Measurements from ENCODE around the gene SERPINE1.

The SERPINE1 gene

DNA sequence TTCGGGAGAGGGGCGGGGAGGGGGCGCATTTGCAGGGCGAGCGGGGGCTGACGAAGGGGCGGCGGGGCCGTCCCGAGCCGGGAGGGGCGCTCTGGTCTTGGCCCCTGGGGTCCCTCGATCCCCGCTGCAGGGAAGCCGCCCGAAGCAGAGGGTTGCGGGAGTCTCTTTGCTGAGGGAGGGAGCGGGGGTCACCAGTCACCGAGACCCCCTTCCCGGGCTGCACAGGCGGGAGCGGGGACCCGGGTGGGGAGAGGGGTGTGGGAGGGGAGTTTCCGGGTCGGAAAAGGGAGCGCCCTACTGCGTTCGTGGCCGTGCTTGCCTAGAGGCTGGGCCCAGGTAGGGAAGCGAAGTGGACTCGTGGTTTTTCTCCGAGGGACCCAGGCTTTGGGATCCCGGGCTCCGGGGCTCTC lies 27.8 kb downstream of the SERPINE1 start:
- DNase-seq (ENCODE audit: low read depth in 2 of 2) = no peak

- no peak for DNase-seq (ENCODE audit: low read depth in 2 of 2)
Measured at GRCh38 chr7:101155303-101155702, 28.4 kb downstream of the SERPINE1 start.

GRCh38 chr7:101156277-101156676 lies 29.4 kb downstream of the SERPINE1 start:
- DNase-seq (ENCODE audit: low read depth in 2 of 2) = no peak

DNA sequence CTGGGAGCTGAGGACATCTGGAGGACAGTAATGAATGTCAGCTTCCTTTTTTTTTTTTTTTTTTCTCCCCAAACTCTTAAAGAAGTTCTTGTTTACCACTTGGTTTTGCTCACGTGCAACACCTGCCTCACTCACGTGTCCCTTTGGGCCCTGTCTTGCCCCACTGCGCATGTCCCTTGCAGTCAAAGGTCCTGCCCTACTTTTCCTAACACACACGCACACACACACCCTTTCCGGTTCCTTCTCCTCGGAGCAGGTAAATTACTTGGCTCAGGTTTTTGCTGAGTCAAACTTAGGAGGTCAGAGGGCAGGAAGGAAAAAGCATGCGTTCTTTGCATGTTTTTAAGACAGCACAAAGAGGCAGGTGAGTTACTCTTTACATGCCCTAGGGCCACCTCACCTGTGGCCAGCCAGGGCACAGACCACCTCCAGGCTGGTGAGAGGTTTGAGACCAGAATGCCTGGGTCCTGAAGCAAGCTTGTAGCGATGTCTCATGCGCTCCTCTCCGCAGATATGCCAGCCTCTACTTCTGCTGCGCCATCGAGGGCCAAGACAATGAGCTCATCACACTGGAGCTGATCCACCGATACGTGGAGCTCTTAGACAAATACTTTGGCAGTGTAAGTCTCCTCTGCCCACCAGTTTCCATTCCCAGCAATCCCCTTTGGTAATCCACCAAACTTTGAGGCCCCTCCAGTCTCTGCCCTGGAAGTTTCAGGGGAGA lies 30.1 kb downstream of the SERPINE1 start:
- DNase-seq (ENCODE audit: low read depth in 2 of 2) = no peak

GRCh38 chr7:101159696-101160674 lies 33.1 kb downstream of the SERPINE1 start:
- DNase-seq (ENCODE audit: low read depth in 2 of 2) = no peak

GRCh38 chr7:101160910-101161309 lies 34.0 kb downstream of the SERPINE1 start:
- DNase-seq (ENCODE audit: low read depth in 2 of 2) = no peak

DNA sequence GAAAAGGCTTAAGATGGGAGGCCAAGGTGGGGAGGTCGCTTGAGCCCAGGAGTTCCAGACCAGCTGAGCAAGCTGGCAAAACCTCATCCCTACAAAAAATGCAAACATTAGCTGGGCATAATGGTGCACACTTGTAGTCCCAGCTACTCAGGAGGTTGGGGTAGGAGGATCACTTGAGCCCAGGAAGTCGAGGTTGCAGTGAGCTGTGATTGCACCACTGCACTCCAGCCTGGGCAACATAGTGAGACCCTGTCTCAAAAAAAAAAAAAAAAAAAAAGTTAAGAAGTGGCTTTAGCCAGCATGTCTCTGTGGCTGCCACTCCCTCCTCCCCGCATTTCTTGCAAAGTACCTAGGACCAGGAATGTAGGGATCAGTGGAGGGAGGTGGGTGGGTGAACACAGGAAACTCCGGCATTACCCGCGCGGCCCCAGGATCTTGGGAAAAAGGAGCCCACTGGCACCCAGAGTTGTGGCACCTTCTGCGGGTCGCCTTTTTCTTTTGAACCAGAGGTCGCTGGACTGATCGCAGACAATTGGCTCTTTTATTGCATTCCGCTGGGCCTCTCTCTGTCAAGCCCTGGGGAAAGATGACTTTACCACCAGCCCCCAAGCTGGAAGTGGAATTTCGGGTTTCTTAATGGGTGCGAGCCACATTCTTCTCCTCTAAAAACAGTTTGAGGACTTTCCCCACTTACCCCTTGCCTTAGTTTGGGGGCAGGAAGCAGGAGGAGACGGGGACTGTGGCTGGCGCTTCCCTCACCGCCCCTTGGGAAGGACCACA lies 35.0 kb downstream of the SERPINE1 start:
- DNase-seq (ENCODE audit: low read depth in 2 of 2) = no peak

GRCh38 chr7:101162551-101163278 lies 35.8 kb downstream of the SERPINE1 start:
- DNase-seq (ENCODE audit: low read depth in 2 of 2) = no peak

DNA sequence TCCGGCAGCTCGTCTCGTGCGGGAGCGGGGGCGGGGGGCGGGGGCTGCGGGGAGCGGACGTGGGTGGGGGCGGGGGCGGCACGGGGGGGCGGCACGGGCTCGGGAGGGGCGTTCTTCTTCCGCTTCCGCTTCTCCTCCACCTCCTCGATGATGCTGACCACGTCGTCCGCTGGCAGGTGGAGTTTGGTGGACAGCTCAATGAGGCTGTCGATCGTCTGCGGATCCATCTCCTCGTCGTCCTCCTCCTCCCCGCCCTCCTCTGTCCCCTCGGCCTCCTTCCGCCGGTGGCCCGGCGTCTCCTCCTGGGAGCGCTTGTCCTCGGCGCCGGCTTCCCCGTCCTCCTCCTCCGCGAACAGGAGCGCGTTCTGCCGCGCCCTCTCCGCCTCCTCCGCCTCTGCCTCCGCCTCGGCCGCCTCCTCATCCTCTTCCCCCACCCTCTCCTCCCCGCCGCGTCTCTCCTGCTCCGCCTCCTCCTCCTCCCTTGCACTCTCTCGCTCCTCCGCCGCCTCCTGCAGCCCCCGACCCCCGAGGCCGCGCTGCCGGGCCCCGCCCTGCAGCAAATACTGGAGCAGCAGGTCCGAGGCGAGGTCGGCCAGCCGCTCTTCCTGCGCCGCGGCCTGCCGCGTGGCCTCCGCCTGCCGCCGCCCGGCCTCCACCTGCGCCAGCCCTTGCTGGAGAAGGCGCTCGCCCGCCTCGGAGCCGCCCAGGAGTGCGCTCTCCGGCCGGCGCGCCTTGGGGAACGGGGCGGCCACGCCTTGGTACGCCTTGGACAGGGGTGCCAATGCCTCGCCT lies 36.6 kb downstream of the SERPINE1 start:
- DNase-seq (ENCODE audit: low read depth in 2 of 2) = no peak

GRCh38 chr7:101164071-101164840 lies 37.4 kb downstream of the SERPINE1 start:
- no peak for DNase-seq (ENCODE audit: low read depth in 2 of 2)

DNA sequence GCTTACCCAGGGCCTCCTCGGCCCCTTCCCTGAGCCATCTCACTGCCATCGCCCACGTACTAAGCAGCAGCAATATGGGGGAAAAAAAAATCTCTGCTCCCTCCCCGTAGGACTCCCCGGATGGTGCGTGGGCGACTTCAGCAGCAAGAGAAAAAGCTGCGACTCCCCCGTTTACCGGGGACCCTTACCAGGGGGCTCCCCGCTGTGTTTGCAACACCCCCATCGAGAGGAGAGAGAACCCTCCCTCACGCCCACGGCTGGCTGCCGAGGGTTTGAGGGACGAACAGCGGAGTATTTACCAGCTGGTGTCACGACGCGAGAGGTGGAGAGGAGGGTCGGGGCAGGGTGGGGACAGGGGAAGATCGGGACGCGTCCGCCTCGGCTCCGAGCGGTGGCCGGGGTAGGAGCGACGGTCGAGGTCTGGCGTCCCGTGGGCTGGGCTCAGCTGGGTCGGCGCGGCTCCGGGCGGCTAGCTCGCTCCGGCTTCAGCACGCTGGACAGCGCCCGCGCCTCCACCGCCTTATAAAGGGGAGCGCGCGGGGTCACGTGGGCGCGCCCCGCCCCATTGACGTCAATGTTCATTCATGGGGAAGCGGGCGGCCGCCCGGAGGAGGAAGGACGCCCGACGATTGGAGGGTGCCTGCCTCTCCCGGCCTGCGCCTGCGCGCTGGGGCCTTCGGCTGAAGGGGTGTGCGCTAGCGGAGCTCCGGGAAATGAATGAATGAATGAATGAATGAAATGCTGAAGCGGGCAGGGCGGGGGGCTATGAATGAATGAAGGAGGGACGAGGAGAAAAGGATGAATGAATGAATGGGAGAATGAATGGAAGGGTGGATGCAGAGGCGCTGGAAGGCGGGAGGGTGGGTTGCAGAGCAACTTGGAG lies 38.4 kb downstream of the SERPINE1 start, which contains the start of gene VGF:
Gene VGF (minus strand): TSS at position 495 of the 883 bp plus-strand sequence. CDS start 726 bp downstream, outside the sequence.
- DNase-seq (ENCODE audit: low read depth in 2 of 2) = peak; percentile 86 to 91

GRCh38 chr7:101165958-101166647 lies 39.2 kb downstream of the SERPINE1 start:
- DNase-seq (ENCODE audit: low read depth in 2 of 2) = no peak

DNA sequence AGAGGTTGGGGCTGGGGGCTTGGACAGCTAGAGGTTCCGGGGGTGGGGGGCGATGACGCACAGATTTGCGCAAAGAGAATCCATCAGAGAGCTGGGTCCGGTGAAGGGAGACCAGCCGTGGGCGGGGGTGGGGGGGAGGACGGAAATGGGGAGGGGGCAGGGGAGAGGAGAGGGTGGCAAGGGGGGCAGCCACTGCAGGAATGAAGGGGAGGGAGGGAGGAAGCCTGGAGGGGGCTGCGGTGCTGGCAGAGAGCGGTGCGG lies 39.7 kb downstream of the SERPINE1 start:
- no peak for DNase-seq (ENCODE audit: low read depth in 2 of 2)

- no peak for DNase-seq (ENCODE audit: low read depth in 2 of 2)
Measured at GRCh38 chr7:101166909-101167644, 40.2 kb downstream of the SERPINE1 start.

DNA sequence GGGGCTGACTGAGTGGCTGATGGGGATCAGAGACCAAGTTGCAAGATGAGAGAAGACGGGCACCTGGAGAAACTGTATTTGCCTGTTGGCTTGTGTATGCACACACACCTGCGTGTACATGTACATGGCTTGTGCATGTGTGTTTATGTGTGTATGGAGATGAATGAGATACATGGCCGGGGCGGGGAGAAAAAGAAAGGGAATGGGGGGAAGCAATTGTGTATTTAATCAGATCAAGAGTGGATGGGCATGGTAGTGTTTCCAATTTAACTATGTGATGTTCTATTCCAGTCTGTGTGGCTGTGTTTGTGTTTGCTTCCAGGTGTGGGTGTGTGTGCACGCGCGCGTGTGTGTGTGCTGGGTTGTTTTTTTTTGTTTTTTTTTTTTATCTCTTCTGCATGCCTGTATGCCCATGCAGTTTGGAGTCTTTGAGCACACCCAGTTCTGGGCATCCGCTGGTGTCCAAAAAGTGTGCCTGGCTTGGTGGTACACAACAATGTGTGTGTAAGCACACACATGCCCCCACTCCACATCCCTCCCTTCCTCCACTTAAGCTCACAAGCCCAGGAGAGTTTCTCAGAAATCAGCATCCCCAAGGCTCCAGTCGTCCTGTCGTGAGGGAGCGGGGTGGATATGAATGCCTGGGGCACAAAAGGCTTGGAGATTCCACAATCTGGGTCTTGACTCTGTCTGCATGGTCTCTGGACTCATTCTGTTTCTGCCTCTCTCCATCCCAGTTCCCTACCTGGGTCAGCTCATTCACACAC lies 40.9 kb downstream of the SERPINE1 start:
- DNase-seq (ENCODE audit: low read depth in 2 of 2) = no peak

GRCh38 chr7:101168412-101169049 lies 41.6 kb downstream of the SERPINE1 start:
- DNase-seq (ENCODE audit: low read depth in 2 of 2) = no peak

All from stimulated activated CD8-positive, alpha-beta memory T cell treated with anti-CD3 and anti-CD28 coated beads, Interleukin-15, amount 100 ng/mL, for 48 hours (primary cell).